HepG2 (cell line): ENCODE results near the gene APOBEC3C. TPM values are rescaled to one million over a fixed set of nuclear protein-coding genes. Genes with fewer than 3 reads are reported as not detected.
"Not testable (repeated sequence)": the region's sequence is repeated elsewhere in the genome, so short reads cannot be mapped to it uniquely, and the experiment has no call there.

ENCODE experiments used
- ATAC-seq: fragments of 200-7000 bp; cut with Tn5 transposase; 3 replicates; pipeline ENCODE4 v1.9.1; 2020; ENCODE audit warnings: mild to moderate bottlenecking, moderate library complexity
- BruUV-seq: library from RNA; stranded (reverse); fragments of 400-500 nt; replicated peaks from 2 replicates; lab custom pipeline; 2021; lab: Mats Ljungman, UMichigan
- CTCF ChIA-PET: fragments of 300-600 bp; formaldehyde crosslinking; extraction: SDS; loops from one replicate; lab custom pipeline; 2021; ENCODE audit warnings: low total read pairs, inconsistent platforms, low intra/inter-chr PET ratio; lab: Yijun Ruan, JAX
- POLR2A ChIA-PET: fragments of 350-600 bp; sonication (Branson Sonifier 250); formaldehyde crosslinking; loops from one replicate; lab custom pipeline; 2020; ENCODE audit warnings: antibody characterized with exemption, inconsistent platforms; lab: Yijun Ruan, JAX
- DNase-seq: peaks from one replicate; pipeline ENCODE4 v3.0.0-alpha.2; 2015; ENCODE audit warnings: low spot score
- FAIRE-seq: peaks from 3 replicates; lab custom pipeline; 2011; peaks lifted over from hg19 to GRCh38; lab: Jason Lieb, UNC
- H2AFZ ChIP-seq: one replicate; pipeline ENCODE4 v1.6.1; 2011; ENCODE audit warnings: low read length, inconsistent platforms
- H3K27ac ChIP-seq: fragments of 300-600 bp; 3 replicates; pipeline ENCODE4 v1.8.0; 2011; ENCODE audit warnings: mixed run types, mild to moderate bottlenecking, mixed read lengths, low read length, inconsistent platforms; ENCODE audit not compliant: insufficient read depth; ENCODE audit errors: extremely low read length
- H3K27me3 ChIP-seq, 2 experiments: fragments of 200-600 bp in 1 of 2; 2 replicates in 1 of 2; 3 replicates in 1 of 2; pipeline versions ENCODE4 v1.6.0 to v1.8.0; 2011; ENCODE audit warnings: low read length in 2 of 2, mild to moderate bottlenecking in 2 of 2, moderate library complexity in 2 of 2, inconsistent platforms in 1 of 2; ENCODE audit not compliant: insufficient read depth in 2 of 2, control insufficient read depth in 1 of 2
- H3K36me3 ChIP-seq, 2 experiments: fragments of 200-600 bp in 1 of 2; replicated peaks in 1 of 2; 2 replicates in 1 of 2; 3 replicates in 1 of 2; pipeline versions ENCODE4 v1.5.1 to v1.8.0; 2011; ENCODE audit warnings: low read length in 2 of 2, inconsistent platforms in 1 of 2; ENCODE audit not compliant: insufficient read depth in 2 of 2, control insufficient read depth in 1 of 2
- H3K4me1 ChIP-seq: 2 replicates; pipeline ENCODE4 v1.5.1; 2012; ENCODE audit warnings: low read length, inconsistent platforms; ENCODE audit not compliant: insufficient read depth
- H3K4me2 ChIP-seq: 2 replicates; pipeline ENCODE4 v1.6.0; 2011; ENCODE audit warnings: low read depth, low read length, inconsistent platforms
- H3K4me3 ChIP-seq, 3 experiments: fragments of 200-600 bp in 1 of 3; sonication (generic), shearing (Covaris generic) in 1 of 3; replicated peaks in 1 of 3; 2 replicates each; pipeline ENCODE4 v1.5.1; 2011 to 2016; ENCODE audit warnings: low read length in 3 of 3, inconsistent platforms in 2 of 3, low read depth in 2 of 3, mild to moderate bottlenecking in 2 of 3, control low read depth in 1 of 3, mixed read lengths in 1 of 3; ENCODE audit not compliant: insufficient read depth in 1 of 3
- H3K79me2 ChIP-seq: one replicate; pipeline ENCODE4 v1.6.1; 2011; ENCODE audit warnings: low read length, inconsistent platforms; ENCODE audit not compliant: insufficient read depth
- H3K9ac ChIP-seq: 2 replicates; pipeline ENCODE4 v1.6.0; 2011; ENCODE audit warnings: mild to moderate bottlenecking, low read depth, low read length, inconsistent platforms; ENCODE audit not compliant: insufficient read depth
- H3K9me3 ChIP-seq: 2 replicates; pipeline ENCODE4 v1.5.1; 2012; ENCODE audit warnings: mild to moderate bottlenecking, low read length
- H4K20me1 ChIP-seq: 2 replicates; pipeline ENCODE4 v1.6.0; 2011; ENCODE audit warnings: inconsistent platforms, mild to moderate bottlenecking, low read length, moderate library complexity; ENCODE audit not compliant: insufficient read depth
- CREB1 ChIP-seq, 2 experiments: fragments of 450-650 bp in 1 of 2; IDR thresholded peaks; 2 replicates each; pipeline ENCODE4 v1.6.1; 2016 to 2017; ENCODE audit warnings: control low read depth in 1 of 2, mild to moderate bottlenecking in 1 of 2, missing compliant biosample characterization in 1 of 2, missing genetic modification characterization in 1 of 2
- WGBS: methylation state at CpG from one replicate; pipeline ENCODE4 v1.1.6; 2017; ENCODE audit warnings: low lambda C conversion rate; 5-methylcytosine and 5-hydroxymethylcytosine counted together
- in situ Hi-C: cut with HindIII; loops from 2 replicates; pipeline ENCODE4 v1.10.0; 2017; ENCODE audit warnings: low pct_unique_long_range_greater_than_20kb; ENCODE audit not compliant: extremely low pct_ligation_motif_present
- intact Hi-C: fragments of 100-400 bp; cut with micrococcal nuclease; formaldehyde crosslinking; loops from one replicate; pipeline ENCODE4 v1.10.0; 2022; ENCODE audit not compliant: unreplicated experiment
- polyA plus RNA-seq, 8 experiments: library from polyadenylated mRNA; depleted of rRNA in 3 of 8; stranded (reverse) in 7 of 8; unstranded in 1 of 8; fragments of >200 nt; fragmentation: Illumina TruSeq in 4 of 8; extraction: Trizol in 4 of 8; gene quantifications; 2 replicates each; pipeline versions ENCODE4 v1.2.1 to v1.2.3, GENCODE V29; 2011 to 2016; ENCODE audit warnings: low read depth in 4 of 8, missing spikeins in 1 of 8, mixed read lengths in 1 of 8; ENCODE audit not compliant: insufficient read depth in 1 of 8
- total RNA-seq, 5 experiments: library from RNA; depleted of rRNA; stranded (reverse); fragments of >200 nt; fragmentation: Illumina TruSeq; extraction: Trizol; gene quantifications; 2 replicates each; pipeline ENCODE4 v1.2.3, GENCODE V29; 2016; ENCODE audit warnings: low read depth in 1 of 5

APOBEC3C gene
- total and polyA plus RNA-seq, 2 of the 13 experiments (the other 11 are each of a cell fraction or from before 2014, with no cell fraction given), result 8.9 to 27.6 TPM

DNA sequence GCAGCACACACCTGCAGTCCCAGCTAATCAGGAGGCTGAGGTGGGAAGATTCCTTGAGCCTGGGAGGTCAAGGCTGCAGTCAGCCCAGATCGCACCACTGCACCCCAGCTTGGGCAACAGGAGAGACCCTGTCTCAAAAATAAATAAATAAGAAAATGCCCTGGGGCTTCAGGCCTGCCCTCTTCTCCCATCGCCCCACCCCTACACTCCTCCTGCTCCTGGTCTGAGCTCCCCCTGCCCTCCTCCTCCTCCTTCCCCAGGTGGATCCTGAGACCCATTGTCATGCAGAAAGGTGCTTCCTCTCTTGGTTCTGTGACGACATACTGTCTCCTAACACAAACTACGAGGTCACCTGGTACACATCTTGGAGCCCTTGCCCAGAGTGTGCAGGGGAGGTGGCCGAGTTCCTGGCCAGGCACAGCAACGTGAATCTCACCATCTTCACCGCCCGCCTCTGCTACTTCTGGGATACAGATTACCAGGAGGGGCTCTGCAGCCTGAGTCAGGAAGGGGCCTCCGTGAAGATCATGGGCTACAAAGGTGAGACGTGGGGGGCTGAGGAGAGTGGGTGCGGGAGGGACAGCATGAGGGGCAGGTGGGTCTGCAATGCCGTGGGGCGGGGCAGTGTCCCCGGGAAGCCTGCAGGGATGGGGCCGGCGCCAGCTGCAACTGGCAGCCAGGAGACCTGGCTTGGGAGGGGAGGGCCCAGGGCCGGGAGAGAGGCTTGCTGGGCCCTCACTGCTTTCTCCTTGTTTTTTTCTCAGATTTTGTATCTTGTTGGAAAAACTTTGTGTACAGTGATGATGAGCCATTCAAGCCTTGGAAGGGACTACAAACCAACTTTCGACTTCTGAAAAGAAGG is 17.6 kb downstream of the APOBEC3C start:
- intact Hi-C loops; DNase-seq; H3K4me3 ChIP-seq; H3K27ac ChIP-seq; ATAC-seq; H3K36me3 ChIP-seq; POLR2A ChIA-PET; H3K79me2 ChIP-seq; TF ChIP-seq CREB1 (CRISPR knock-in tag; IDR thresholded peaks at IDR 0.05): not testable (repeated sequence)
- 0 out of 2 replicates have a peak, but pooled peaks have one; percentile 6 for TF ChIP-seq CREB1 (IDR thresholded peaks at IDR 0.05)
- TF ChIP-seq, all 625 proteins: peak for 1; not testable (repeated sequence) for 624
- H2AFZ ChIP-seq, CTCF ChIA-PET, in situ Hi-C loops, H3K9me3 ChIP-seq, H3K4me1 ChIP-seq, H4K20me1 ChIP-seq, H3K27me3 ChIP-seq, H3K9ac ChIP-seq, FAIRE-seq, H3K4me2 ChIP-seq, BruUV-seq: not testable (repeated sequence)
- WGBS, result 38% methylated on average over 12 of the region's 18 CpGs

DNA sequence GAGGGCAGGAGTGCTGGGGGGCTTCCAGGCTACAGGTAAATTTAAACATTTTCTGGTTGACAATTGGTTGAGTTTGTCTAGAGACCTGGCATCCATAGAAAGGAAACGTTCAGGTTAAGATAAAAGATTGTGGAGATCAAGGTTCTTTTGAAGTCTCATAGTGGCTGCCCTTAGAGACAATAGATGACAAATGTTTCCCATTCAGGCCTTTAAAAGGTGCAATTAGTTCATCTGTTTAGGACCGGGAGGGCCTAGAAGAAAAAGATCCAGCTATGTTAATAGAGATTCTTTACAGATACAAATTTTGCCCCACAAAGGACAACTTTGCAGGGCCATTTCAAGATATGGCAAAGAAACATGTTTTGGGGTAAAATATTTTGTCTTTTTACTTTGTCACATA is 23.0 kb downstream of the APOBEC3C start:
- H2AFZ ChIP-seq, H3K4me3 ChIP-seq, DNase-seq, CTCF ChIA-PET, H4K20me1 ChIP-seq, FAIRE-seq, H3K79me2 ChIP-seq, H3K36me3 ChIP-seq, intact Hi-C loops, POLR2A ChIA-PET, H3K9ac ChIP-seq, H3K9me3 ChIP-seq, H3K4me2 ChIP-seq, ATAC-seq, H3K27me3 ChIP-seq, BruUV-seq, in situ Hi-C loops, H3K27ac ChIP-seq: not testable (repeated sequence)
- WGBS, result 0% methylated on average over 2 of the region's 2 CpGs
- peaks cover 23% of the 10 kb centered on the region for H3K4me1 ChIP-seq
